Colonic mucosa (tissue), 4 donors: Measurements from ENCODE around the gene CD99. TPM values are rescaled to one million over a fixed set of nuclear protein-coding genes. Genes with fewer than 3 reads are reported as not detected.

ENCODE experiments used
- DNase-seq: peaks from one replicate; pipeline ENCODE4 v3.0.0-alpha.2; 2020
- H3K27ac ChIP-seq: fragments of 200-600 bp; one replicate; pipeline ENCODE4 v1.8.0; 2021
- H3K27me3 ChIP-seq: fragments of 200-600 bp; one replicate; pipeline ENCODE4 v1.8.0; 2021
- H3K36me3 ChIP-seq: fragments of 200-600 bp; one replicate; pipeline ENCODE4 v1.8.0; 2021
- H3K4me1 ChIP-seq: fragments of 200-600 bp; one replicate; pipeline ENCODE4 v1.8.0; 2021; ENCODE audit warnings: mild to moderate bottlenecking
- H3K4me3 ChIP-seq: fragments of 200-600 bp; one replicate; pipeline ENCODE4 v1.8.0; 2021
- H3K9ac ChIP-seq, 2 donors: one replicate each; pipeline ENCODE4 v1.7.0; 2013; ENCODE audit warnings: control low read depth in 2 of 2, low read depth in 2 of 2, low read length in 2 of 2
- H3K9me3 ChIP-seq: fragments of 200-600 bp; one replicate; pipeline ENCODE4 v1.8.0; 2021
- intact Hi-C: fragments of 100-400 bp; cut with DNase I; formaldehyde crosslinking; loops from one replicate; pipeline ENCODE4 v1.14.1; 2022
- total RNA-seq, 2 donors: library from RNA; stranded (reverse); fragmentation: NEBNext Ultra II Directional in 1 of 2; extraction: Animal tissue kit (Norgen Biotek cat#: 25700) in 1 of 2; gene quantifications; one replicate each; pipeline ENCODE4 v1.2.1, GENCODE V29; 2021
- TF ChIP-seq, protein P1 (sequence below): fragments of 200-600 bp; IDR thresholded peaks from one replicate; pipeline ENCODE4 v1.8.0; 2022; ENCODE audit warnings: antibody characterized with exemption, mild to moderate bottlenecking
- donor health status: healthy.
- donor health status: DM: no; HTN: no; CAD: no.
- donor health status: DM: no; HTN: no; CAD: no.

The CD99 gene
- total RNA-seq, 2 donors from 2014 or later, result 168 to 202 TPM

DNA sequence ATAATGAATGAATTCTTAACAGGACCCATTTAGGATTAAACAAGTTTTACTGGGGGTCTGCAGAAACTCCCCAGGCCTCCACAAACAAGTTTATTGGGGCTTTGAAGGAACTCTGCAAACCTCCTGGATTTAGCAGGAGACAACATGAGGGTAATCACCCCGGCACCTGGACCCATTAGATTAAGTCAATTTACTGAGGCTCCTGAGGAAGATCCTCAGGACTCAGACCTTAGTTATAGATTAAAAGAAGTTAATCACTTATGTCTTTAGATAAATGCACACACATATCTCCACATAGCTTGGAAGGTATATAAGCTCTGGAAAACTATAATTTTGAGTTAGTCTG lies 90.1 kb downstream of the CD99 start:
- no peak for DNase-seq
- Histone ChIP-seq H3K36me3 (no peaks in the 10 kb centered on the region), H3K27me3 (no peaks in the 10 kb centered on the region), H3K4me1 (no peaks in the 10 kb centered on the region), H3K4me3 (no peak overlapping the region), H3K9ac (no peak overlapping the region), H3K27ac (no peak overlapping the region), H3K9me3 (no peaks in the 10 kb centered on the region)
- intact Hi-C loops, result no loop called here
- TF ChIP-seq, protein P1, sequence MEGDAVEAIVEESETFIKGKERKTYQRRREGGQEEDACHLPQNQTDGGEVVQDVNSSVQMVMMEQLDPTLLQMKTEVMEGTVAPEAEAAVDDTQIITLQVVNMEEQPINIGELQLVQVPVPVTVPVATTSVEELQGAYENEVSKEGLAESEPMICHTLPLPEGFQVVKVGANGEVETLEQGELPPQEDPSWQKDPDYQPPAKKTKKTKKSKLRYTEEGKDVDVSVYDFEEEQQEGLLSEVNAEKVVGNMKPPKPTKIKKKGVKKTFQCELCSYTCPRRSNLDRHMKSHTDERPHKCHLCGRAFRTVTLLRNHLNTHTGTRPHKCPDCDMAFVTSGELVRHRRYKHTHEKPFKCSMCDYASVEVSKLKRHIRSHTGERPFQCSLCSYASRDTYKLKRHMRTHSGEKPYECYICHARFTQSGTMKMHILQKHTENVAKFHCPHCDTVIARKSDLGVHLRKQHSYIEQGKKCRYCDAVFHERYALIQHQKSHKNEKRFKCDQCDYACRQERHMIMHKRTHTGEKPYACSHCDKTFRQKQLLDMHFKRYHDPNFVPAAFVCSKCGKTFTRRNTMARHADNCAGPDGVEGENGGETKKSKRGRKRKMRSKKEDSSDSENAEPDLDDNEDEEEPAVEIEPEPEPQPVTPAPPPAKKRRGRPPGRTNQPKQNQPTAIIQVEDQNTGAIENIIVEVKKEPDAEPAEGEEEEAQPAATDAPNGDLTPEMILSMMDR, result no peak

DNA sequence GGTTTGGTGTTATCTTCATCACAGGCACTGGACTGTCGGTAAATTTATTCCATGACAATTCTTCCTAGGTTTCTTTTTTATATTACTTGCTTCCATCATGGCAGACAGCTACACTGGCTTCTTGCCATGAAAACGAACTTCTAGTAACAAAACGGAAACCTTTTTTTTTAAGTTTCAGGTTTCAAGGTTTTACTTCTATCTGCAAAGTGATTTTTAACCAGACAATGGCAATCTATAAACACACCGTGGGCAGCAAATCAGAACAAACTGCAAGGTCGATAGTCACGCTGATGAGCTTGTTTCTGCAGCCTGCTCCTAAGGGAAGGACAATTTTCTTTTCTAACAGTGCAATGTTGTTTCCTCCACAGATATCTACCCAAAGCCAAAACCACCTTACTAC lies 90.6 kb downstream of the CD99 start:
- no peak for DNase-seq
- H3K4me3 ChIP-seq, result no peak overlapping the region
- TF ChIP-seq, protein P1, result no peak
- H3K36me3 ChIP-seq, result no peaks in the 10 kb centered on the region
- intact Hi-C loops, result no loop called here
- H3K27me3 ChIP-seq, result no peaks in the 10 kb centered on the region
- no peaks in the 10 kb centered on the region for H3K4me1 ChIP-seq
- H3K27ac ChIP-seq, result no peak overlapping the region
- H3K9me3 ChIP-seq, result no peaks in the 10 kb centered on the region
- H3K9ac ChIP-seq, result no peak overlapping the region

DNA sequence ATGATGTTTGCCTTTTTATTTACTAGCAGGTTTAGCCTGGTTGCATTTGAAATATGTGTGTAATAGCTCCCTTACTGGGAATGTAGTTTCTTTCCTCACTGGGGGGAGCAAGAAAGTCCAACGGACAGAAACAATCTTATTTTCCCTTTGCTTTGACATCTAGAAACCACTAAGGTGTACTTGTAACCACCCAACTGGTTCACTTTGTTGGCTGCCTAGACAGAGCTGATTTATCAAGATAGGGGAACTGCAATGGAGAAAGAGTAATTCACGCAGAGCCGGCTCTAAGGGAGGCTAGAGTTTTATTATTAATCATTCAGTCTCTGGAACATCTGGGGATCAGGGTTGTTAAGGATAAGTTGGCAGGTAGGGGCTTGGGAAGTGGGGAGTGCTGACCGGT lies 91.1 kb downstream of the CD99 start:
- H3K4me3 ChIP-seq, result no peak overlapping the region
- no peak overlapping the region for H3K27ac ChIP-seq
- DNase-seq, result no peak
- intact Hi-C loops, result no loop called here
- no peaks in the 10 kb centered on the region for H3K36me3 ChIP-seq
- no peak overlapping the region for H3K9ac ChIP-seq
- H3K4me1 ChIP-seq, result no peaks in the 10 kb centered on the region
- TF ChIP-seq, protein P1, result no peak
- H3K9me3 ChIP-seq, result no peaks in the 10 kb centered on the region
- H3K27me3 ChIP-seq, result no peaks in the 10 kb centered on the region

DNA sequence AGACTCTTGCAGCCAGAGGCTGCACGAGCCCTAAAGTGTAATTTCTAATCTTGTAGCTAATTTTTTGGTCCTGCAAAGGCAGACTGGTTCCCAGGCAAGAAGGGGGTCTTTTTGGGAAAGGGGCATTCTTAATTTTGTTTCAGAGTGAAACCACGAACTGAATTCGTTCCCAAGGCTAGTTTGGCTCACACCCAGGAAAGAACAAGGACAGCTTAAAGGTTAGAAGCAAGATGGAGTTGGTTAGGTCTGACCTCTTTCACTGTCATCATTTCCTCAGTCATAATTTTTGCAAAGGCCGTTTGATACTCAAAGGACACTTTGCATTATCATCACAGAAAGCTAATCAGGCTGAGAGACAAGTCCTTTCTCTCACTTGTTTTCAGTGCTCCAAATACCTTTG lies 91.7 kb downstream of the CD99 start:
- H3K4me3 ChIP-seq, result no peak overlapping the region
- H3K27ac ChIP-seq, result no peak overlapping the region
- no peak overlapping the region for H3K9ac ChIP-seq
- intact Hi-C loops, result no loop called here
- no peaks in the 10 kb centered on the region for H3K27me3 ChIP-seq
- no peaks in the 10 kb centered on the region for H3K9me3 ChIP-seq
- H3K36me3 ChIP-seq, result no peaks in the 10 kb centered on the region
- no peak for DNase-seq
- TF ChIP-seq, protein P1, result no peak
- no peaks in the 10 kb centered on the region for H3K4me1 ChIP-seq

DNA sequence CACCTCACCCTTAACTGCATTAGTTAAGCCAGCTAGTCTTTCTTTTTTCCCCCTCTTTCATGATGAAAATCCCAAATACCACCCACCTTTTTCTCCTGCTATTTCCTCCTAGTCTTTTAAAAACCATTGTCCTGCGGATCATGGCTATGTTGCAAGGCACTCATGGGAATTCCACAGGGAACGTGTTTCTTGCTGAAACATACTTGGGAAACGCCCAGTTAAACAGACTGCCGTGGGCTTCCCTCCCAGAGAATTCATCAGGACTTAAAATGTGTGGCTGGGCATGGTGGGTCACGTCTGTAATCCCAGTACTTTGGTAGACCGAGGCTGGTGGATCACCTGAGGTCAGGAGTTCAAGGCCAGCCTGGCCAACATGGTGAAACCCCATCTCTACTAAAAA lies 92.9 kb downstream of the CD99 start:
- H3K27me3 ChIP-seq, result no peaks in the 10 kb centered on the region
- no peaks in the 10 kb centered on the region for H3K4me1 ChIP-seq
- no peaks in the 10 kb centered on the region for H3K9me3 ChIP-seq
- H3K9ac ChIP-seq, result no peak overlapping the region
- H3K36me3 ChIP-seq, result no peaks in the 10 kb centered on the region
- DNase-seq, result no peak
- no peak overlapping the region for H3K27ac ChIP-seq
- TF ChIP-seq, protein P1, result no peak
- intact Hi-C loops, result no loop called here
- no peak overlapping the region for H3K4me3 ChIP-seq

DNA sequence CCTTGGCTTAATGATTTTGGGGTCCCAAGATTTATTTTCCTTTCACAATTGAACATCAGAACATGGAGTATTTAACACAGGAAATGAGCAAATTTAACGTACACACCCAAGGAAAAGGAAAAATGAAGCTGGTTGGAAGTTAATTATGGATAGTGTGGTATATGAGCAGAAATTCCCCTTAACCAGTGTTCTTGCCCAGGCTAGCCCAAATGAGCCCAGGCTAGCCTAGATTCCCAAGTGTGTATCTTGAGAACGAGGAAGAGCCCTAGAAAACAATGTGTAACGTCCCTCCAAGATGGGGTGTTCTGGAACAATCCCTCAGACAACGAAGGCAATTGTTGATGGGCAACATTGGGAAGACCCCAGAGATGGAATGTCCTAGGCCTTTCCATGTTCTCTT lies 94.4 kb downstream of the CD99 start:
- DNase-seq, result no peak
- Histone ChIP-seq H3K27me3 (no peaks in the 10 kb centered on the region), H3K9ac (no peak overlapping the region), H3K4me3 (no peak overlapping the region), H3K9me3 (no peaks in the 10 kb centered on the region), H3K4me1 (no peaks in the 10 kb centered on the region), H3K36me3 (no peaks in the 10 kb centered on the region), H3K27ac (no peak overlapping the region)
- intact Hi-C loops, result no loop called here
- TF ChIP-seq, protein P1, result no peak
